ENCODE data around the gene CPLANE1. TPM values are rescaled to one million over a fixed set of nuclear protein-coding genes. Genes with fewer than 3 reads are reported as not detected.
A peak's percentile ranks its signal among the peaks of the same experiment; 100 is the strongest.
"Not testable (repeated sequence)": the region's sequence is repeated elsewhere in the genome, so short reads cannot be mapped to it uniquely, and the experiment has no call there.

Gene CPLANE1
- total RNA-seq, 1 donor from 2014 or later = 11.4 TPM

DNA sequence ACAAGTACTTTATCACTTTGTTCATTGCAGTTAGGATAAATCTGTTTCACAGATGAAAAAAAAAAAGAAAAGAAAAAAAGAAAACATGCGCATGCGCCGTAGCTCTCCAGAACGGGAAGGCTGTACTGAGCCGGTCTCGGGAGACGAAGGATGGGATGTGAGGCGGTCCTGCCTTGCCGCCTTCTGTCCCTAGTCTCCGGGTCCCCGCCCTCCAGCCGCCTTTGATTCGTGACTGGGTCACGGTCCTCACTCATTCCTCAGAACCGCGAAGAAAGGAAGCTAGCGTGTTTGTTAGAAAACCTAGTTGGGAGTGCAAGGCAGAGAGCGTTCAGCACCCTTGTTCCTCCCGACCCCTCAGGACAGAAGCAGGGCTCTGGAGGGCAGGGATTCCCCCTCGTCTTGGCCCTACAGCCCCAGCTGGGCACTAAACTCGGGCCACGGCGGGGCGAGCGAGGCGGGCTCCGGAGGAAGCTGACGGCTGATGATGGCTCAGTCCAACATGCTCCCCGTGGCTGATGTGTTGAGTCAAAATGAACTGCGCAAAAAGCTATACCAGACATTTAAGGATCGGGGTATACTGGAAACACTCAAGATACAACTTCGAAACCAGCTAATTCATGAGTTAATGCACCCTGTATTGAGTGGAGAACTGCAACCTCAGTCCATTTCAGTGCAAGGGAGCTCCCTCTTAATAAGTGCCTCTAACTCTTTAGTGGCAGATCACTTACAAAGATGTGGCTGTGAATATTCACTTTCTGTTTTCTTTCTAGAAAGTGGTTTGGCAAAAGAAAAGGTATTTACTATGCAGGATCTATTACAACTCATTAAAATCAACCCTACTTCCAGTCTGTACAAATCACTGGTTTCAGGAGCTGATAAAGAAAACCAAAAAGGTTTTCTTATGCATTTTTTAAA lies 40.0 kb downstream of the CPLANE1 start:
- DNase-seq (ENCODE audit: low read depth in 2 of 2) = peak in 1 of 2 donors; percentile 47

DNA sequence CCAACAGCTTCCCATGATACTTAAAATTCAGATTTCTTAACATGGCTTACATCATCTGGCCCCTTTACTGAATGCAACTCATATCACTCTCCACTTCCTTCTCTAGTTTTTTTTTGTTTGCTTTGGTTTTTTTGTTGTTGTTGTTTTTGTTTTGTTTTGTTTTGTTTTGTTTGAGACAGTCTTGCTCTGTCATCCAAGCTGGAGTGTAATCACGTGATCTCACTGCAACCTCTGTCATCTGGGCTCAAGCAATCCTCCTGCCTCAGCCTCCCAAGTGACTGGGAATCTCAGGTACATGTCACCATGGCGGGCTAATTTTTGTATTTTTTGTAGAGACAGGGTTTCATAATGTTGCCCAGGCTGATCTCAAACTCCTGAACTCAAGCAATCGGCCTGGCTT lies 41.4 kb downstream of the CPLANE1 start:
- no peak for DNase-seq (ENCODE audit: low read depth in 2 of 2)

DNA sequence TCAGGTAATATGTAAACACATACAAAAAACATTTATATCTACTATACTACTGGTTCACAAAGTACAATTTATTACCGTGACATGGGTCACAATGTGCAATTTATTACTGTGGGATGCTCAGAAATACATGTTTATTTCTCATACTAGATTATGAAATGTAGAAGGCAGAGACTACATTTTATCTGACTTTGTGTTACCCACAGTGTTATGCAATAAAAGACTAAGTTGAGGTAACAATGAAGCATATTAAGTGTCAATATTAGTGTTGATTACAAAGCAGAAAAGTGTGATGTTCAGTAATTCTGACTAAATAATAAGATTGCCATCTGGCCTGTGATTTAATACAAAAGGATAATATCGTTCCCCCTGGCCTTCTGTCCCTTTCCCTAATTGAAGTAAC lies 42.4 kb downstream of the CPLANE1 start:
- no peak for DNase-seq (ENCODE audit: low read depth in 2 of 2)

DNA sequence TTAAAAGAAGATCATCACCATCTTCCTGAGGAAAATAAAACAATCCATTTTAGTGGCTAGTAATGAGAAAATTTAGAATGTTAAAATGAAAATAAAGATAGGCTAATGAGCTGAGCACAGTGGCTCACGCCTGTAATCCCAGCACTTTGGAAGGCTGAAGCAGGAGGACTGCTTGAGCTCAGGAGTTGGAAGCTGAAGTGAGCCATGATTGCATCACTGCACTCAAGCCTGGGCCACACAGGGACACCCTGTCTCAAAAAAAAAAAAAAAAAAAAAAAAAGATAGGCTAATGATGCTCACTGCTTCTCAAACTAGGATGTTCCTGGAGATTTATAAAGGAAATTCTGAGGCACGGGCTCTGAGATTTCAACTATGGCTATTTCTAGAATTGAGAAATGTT lies 50.3 kb downstream of the CPLANE1 start:
- DNase-seq (ENCODE audit: low read depth in 2 of 2) = no peak

DNA sequence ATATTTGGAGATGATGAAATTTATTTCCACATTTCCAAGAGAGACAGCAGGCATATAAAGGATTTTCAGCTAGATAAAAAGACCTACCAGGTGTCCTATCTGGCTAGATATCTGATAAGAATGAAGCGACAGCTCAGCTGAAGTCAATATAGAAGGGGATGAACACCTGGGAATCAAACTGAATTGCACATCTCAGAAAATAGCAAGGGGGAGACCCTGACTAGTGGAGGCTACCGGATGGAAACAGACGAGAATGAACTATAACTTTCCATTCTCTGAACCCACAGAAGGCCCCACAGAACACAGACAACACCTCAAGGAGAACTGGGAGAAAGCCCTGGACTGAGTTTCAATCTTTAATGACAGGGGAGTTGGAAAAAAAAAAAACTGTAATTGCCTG lies 51.1 kb downstream of the CPLANE1 start:
- DNase-seq (ENCODE audit: low read depth in 2 of 2) = no peak

DNA sequence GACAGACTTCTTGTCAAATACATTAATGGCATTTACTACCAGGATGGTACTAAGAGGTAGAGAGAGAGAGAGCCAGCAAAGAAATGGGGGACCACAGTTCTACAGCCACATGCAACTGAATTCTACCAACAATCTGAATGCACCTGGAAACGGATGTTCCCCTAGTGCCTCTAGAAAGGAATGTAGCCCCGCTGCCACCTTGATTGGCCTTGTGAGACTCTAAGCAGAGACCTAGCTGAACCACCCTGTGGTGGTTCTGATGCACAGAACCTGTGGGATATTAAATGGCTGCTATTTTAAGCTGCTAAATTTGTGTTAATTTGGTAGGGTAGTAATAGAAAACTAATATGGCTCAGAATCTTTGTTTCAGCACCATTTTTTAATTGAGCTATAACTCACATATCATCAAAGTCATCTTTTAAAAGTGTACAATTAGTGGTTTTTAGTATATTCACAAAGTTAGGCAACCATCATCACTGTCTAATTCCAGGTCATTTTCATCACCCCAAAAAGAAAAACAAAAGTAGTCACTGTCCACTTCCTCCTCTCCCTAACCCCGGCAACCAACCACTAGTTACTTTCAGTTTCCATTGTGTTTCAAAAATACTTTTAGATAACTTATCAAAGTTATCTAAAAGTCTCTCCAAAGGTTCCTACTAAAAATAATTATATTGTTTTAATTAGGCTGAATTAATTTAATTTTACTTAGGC lies 51.7 kb downstream of the CPLANE1 start:
- peak; percentile 33 to 40 for DNase-seq (ENCODE audit: low read depth in 2 of 2)

DNA sequence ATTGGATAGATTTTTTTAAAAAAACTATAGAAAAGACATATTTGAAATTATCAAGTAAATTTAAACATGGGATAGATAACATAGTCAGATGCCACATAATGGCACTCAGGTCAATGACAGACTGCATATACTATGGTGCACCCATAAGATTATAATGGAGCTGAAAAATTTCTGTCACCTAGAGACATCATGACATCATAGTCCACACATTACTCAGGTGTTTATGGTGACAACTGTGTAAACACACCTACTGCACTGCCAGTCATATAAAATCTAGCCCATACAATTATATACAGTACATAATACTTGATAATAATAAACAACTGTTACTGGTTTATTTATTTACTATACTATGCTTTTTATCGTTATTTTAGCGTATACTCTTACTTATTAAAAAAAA lies 58.6 kb downstream of the CPLANE1 start:
- DNase-seq (ENCODE audit: low read depth in 2 of 2) = no peak

DNA sequence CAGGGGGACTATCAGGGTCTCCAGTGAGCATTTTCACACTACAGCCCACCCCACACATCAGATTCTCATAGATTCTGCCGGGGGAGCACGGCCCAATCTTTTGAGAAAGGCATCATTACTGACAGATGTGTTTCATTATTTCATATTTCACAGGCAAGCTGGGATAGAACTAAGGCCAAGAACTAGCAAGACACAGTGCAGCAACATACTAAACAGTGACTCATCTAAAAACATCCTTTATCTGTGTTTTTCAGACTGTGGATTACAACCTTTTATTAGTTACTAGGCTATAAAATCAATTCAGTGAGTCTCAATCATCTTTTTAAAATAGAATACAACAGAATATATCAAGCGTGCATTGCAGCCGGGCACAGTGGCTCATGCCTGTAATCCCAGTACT lies 59.8 kb downstream of the CPLANE1 start:
- DNase-seq (ENCODE audit: low read depth in 2 of 2) = no peak

DNA sequence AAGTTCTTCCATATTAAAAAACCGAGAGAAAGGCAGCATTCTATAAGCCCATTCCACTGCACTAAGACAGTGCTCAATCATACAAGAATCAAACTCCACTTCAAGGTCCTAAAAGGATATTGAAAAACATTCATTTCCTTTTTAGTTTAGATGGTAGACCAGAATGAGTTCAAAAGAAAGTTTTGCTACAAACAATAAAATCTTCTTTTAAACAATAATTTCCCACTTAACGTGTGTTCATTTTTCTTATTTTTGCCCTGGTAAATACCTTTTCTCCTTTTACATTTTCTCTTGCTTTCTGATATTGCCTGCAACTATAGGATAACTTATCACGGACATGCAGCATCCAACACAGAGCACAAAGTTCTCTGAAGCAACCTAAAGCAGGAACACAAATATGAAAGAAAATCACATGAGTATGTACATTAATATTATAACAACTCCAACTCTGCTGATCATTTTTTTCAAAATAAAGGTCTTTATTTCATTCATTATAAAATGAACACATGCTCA lies 61.7 kb downstream of the CPLANE1 start:
- no peak for DNase-seq (ENCODE audit: low read depth in 2 of 2)

DNA sequence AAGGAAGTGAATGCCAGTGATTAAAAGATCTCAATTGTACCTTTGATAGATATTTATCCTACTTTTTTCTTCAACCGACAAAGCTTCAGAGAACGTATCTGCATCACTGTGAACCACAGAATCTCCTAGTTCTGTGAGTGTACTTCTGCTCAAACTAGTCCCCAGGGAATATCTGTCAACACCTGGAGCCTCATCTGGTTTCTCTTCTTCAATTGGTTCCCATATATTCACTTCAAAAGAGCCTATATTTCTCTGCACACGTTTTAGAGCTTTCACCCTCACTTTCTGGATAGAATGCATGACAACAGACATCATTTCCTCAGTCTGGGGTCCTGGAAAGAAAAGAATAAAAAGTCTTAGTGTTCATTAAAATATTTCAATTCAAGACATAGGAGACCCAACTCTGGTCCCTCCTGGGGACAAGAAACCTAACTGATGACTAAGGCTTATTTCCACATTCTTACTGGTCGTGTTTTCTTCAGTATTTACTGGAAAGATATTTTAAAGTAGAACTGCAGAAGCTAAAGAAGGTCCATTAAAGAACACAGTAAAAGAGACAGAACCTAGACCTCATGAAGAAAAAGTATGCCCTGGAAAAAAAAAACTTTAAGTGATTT lies 64.3 kb downstream of the CPLANE1 start:
- DNase-seq (ENCODE audit: low read depth in 2 of 2) = no peak

DNA sequence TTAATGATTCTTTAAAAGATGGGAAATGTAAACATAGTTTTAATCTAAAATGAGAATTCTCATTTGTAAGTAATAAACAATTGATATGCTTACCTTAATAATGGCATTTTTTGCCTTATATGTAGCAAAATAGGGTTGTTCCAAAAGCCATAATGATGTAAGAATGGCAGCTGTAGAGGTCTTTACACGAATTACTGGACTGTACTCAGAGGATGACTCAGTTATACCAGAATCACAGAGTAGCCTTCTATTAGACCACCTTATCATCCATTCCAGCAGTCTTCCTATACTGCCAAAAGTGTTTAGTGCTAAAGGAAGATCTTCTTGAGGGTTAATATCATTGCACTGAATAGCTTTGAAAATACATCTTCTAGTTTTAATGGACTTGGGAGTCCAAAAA lies 66.5 kb downstream of the CPLANE1 start:
- no peak for DNase-seq (ENCODE audit: low read depth in 2 of 2)

DNA sequence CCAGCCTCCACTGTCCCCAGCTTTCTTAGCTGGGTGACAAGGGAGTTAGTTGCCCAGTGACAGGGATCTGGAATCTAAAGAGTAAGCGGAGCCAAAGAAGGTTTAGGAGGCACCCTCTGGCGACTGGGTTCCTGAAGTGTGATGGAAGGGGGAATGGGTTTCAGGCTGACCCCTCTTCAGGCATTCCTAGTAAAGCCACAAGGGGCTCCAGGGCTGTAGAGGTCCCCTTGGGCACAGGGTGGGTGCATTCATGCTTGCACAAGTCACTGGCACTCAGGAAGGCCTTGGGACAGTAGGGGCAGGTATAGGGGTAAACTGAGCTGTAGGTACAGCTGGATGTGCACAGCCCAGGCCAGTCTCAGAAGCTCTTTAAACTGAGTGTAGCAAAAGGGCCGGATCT lies 74.2 kb downstream of the CPLANE1 start:
- DNase-seq (ENCODE audit: low read depth in 2 of 2) = no peak

DNA sequence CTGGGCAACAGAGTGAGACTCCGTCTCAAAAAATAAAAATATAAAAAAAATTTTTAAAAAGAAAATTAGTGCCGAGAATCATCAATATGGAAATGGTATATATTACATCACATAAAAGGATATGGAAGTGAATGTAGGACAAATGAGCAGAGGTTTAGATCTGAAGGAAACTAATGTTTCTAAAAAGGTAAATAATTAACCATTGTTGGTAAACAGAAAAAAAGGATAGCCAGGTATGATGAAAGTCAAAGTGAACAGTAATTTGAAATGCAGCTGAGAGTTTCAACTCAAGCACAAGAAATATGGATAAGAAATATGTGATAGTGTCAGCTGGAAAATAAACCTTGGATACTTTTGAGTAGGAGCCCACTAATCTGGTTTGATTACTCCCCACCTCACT lies 76.2 kb downstream of the CPLANE1 start:
- no peak for DNase-seq (ENCODE audit: low read depth in 2 of 2)

DNA sequence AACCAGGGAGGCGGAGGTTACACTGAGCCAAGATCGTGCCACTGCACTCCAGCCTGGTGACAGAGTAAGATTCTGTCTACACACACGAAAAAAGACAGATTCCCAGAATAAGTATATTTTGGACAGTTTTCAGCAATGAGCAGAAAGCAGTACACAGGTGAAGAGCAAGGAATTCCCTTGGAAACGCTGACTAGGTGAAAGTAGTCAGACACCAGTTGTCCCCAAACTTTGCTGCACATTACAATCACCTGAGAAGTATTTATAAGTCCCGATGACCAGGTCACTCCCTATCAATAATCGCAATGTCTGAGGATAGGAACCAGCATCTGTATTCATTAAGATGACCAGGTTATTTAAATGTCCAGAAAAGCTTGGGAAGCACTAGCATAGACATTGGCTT lies 78.3 kb downstream of the CPLANE1 start:
- DNase-seq (ENCODE audit: low read depth in 2 of 2) = no peak

DNA sequence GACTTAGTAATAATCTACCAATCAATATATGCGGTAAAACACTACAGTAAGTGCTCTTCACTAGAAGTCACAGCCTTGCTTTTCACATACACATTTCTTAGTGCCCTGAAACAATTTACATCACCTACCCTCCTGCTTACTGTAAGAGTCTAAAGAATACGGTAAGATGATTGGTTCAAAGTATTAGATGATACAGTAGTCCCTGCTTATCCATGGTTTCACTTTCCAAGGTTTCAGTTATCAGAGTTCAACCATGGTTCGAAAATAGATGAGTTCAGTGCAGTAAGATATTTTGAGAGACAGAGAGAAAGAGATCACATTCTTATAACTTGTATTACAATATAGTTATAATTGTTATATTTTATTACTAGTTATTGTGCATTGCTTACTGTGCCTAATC lies 83.0 kb downstream of the CPLANE1 start:
- no peak for DNase-seq (ENCODE audit: low read depth in 2 of 2)

DNA sequence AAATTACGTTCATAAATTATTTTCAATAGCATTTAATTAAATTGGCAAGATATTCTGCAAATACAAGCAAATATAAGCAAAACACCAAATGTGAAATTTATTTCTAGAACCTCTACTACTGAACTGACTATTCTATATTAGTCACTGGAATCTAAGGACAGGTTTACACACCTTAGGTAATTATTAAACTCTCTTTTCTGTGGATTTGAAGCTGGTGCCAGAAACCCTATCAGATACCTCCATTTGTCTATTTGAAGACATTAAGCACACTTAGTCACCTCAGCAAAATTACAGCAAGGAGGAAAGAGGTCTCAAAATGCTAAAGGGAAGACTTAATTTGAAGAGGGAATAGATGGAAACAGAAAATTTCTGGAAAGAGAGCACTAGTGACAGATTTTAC lies 83.4 kb downstream of the CPLANE1 start:
- DNase-seq (ENCODE audit: low read depth in 2 of 2) = no peak

DNA sequence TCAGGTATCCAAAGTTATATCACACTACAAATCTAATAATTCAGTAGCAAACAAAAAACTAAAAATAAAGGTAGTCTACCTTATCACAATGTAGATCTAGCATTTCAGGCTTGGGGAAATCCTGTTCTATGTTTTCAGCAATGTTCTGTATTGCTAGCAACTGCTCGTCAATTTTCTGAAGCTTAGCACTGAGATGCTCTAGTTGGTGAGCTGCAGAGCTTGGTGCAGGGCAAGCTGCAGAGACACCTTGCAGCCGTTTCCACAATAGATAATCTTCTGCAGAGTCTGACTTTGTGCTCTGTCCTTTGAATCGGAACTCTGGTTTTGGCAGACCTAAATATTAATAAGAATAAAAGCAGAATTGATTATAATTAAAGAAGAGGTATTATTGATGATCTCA lies 95.5 kb downstream of the CPLANE1 start:
- no peak for DNase-seq (ENCODE audit: low read depth in 2 of 2)

DNA sequence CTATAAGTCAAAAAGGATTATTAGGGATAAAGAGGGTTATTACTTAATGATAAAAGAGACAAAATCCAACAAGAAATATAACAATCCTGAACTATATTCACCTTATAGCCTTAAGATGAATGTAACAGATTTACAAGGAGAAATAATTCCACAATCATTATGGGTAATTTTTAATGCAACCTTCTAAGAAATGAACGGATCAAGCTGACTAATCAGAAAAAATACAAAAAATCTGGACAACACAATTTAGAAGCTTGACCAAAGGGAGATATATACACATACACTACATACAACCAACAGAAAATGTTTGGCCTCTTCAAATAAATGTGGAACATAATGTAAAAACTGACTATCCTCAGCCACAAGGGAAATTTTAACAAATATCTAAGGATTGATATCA lies 102.3 kb downstream of the CPLANE1 start:
- DNase-seq (ENCODE audit: low read depth in 2 of 2) = no peak

DNA sequence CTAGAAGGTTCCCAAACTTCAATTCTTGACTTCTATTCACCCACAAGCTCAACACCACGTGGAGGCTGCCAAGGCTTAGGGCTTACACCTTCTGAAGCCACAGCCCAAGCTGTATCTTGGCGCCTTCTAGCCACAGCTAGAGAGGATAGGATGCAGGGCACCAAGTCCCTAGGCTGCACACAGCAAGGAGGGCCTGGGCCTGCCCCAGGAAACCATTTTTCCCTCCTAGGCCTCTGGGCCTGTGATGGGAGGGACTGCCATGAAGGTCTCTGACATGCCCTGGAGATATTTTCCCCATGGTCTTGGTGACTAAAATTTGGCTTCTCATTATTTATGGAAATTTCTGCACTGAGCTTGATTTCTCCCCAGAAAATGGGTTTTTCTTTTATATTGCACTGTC lies 112.5 kb downstream of the CPLANE1 start:
- no peak for DNase-seq (ENCODE audit: low read depth in 2 of 2)

DNA sequence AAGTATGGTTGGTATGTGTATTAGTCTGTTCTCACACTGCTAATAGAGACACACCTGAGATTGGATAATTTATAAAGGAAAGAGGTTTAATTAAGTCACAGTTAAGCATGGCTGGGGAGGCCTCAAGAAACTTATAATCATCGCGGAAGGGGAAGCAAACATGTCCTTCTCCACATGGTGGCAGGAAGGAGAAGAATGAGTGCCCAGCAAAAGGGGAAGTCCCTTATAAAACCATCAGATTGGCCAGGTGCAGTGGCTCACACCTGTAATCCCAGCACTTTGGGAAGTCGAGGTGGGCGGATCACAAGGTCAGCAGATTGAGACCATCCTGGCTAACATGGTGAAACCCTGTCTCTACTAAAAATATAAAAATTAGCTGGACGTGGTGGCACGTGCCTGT lies 113.9 kb downstream of the CPLANE1 start:
- DNase-seq (ENCODE audit: low read depth in 2 of 2) = not testable (repeated sequence)

DNA sequence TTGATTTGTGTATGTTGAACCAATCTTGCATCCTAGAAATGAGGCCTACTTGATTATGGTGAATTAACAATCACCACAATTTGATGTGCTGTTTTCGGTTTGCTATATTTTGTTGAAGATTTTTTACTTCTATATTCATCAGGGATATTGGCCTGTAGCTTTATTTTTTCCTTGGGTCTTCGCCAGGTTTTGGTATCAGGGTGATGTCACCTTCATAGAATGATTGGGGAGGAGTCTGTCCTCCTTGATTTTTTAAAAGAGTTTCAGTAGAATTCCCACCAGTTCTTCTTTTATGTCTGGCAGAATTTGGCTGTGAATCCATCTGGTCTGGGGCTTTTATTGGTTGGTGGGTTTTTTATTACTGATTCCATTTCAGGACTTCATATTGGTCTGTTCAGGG lies 115.2 kb downstream of the CPLANE1 start:
- DNase-seq (ENCODE audit: low read depth in 2 of 2) = peak; percentile 1 to 35

DNA sequence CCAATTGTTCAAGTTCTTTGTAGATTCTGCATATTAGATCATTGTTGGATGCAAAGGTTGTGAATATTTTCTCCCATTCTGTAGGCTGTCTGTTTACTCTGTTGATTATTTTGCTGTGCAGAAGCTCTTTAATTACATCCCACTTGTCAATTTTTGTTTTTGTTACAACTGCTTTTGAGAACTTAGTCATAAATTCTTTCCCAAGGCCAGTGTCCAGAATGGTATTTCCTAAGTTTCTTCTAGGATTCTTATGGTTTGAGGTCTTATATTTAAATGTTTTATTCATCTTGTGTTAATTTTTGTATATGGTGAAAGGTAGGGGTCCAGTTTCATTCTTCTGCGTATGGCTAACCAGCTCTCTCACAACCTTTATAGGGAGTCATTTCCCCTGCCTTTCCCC lies 116.5 kb downstream of the CPLANE1 start:
- DNase-seq (ENCODE audit: low read depth in 2 of 2) = no peak

All from dermis microvascular lymphatic vessel endothelial cell (primary cell).